OCI-LY1 (cell line): ENCODE measurements around the gene FGF14.

Experiments
- H2AFZ ChIP-seq: fragments of 200-600 bp; sonication (generic), shearing (Covaris generic); 2 replicates; pipeline ENCODE4 v1.6.0; 2014; ENCODE audit warnings: antibody characterized with exemption, mild to moderate bottlenecking, low read length
- H3F3A ChIP-seq: fragments of 200-600 bp; sonication (generic), shearing (Covaris generic); 2 replicates; pipeline ENCODE4 v1.6.0; 2014; ENCODE audit warnings: mild to moderate bottlenecking, antibody characterized with exemption, low read length, moderate library complexity; ENCODE audit not compliant: insufficient read depth
- H3K27ac ChIP-seq: fragments of 200-600 bp; sonication (generic); 2 replicates; pipeline ENCODE4 v1.5.1; 2014; ENCODE audit warnings: low read length, mixed run types, mild to moderate bottlenecking, low read depth; ENCODE audit not compliant: poor library complexity, severe bottlenecking
- H3K27me3 ChIP-seq: fragments of 200-600 bp; sonication (generic); 2 replicates; pipeline ENCODE4 v1.6.0; 2014; ENCODE audit warnings: antibody characterized with exemption, mild to moderate bottlenecking, low read length, moderate library complexity; ENCODE audit not compliant: insufficient read depth
- H3K36me3 ChIP-seq: fragments of 200-600 bp; sonication (generic); 2 replicates; pipeline ENCODE4 v1.6.1; 2014; ENCODE audit warnings: mild to moderate bottlenecking, antibody characterized with exemption, low read length, moderate library complexity, mixed read lengths; ENCODE audit not compliant: insufficient read depth
- H3K4me1 ChIP-seq: fragments of 200-600 bp; sonication (generic); 2 replicates; pipeline ENCODE4 v1.5.1; 2014; ENCODE audit warnings: mild to moderate bottlenecking, low read length, moderate library complexity; ENCODE audit not compliant: insufficient read depth, severe bottlenecking
- H3K4me2 ChIP-seq: fragments of 200-600 bp; sonication (generic), shearing (Covaris generic); 2 replicates; pipeline ENCODE4 v1.6.1; 2014; ENCODE audit warnings: low read length
- H3K4me3 ChIP-seq: fragments of 200-600 bp; sonication (generic); 2 replicates; pipeline ENCODE4 v1.5.1; 2014; ENCODE audit warnings: low read length, low read depth, mild to moderate bottlenecking, mixed read lengths; ENCODE audit not compliant: poor library complexity, severe bottlenecking
- H3K79me2 ChIP-seq: fragments of 200-600 bp; shearing (Covaris generic); 2 replicates; pipeline ENCODE4 v1.6.1; 2016; ENCODE audit warnings: mixed run types, low read length, mixed read lengths; ENCODE audit not compliant: insufficient read depth
- H3K9ac ChIP-seq: fragments of 200-600 bp; sonication (generic), shearing (Covaris generic); 2 replicates; pipeline ENCODE4 v1.6.1; 2014; ENCODE audit warnings: mild to moderate bottlenecking, low read length, mixed read lengths
- H3K9me2 ChIP-seq: fragments of 200-600 bp; sonication (generic), shearing (Covaris generic); 2 replicates; pipeline ENCODE4 v1.6.1; 2014; ENCODE audit warnings: low read depth, mild to moderate bottlenecking, low read length, mixed read lengths
- H3K9me3 ChIP-seq: fragments of 200-600 bp; shearing (Covaris generic); 2 replicates; pipeline ENCODE4 v1.6.1; 2014; ENCODE audit warnings: low read length, mixed read lengths
- H4K20me1 ChIP-seq: fragments of 200-600 bp; sonication (generic), shearing (Covaris generic); 2 replicates; pipeline ENCODE4 v1.6.0; 2016; ENCODE audit warnings: mild to moderate bottlenecking, low read length; ENCODE audit not compliant: insufficient read depth
- EZH2 ChIP-seq: fragments of 200-600 bp; sonication (generic), shearing (Covaris generic); IDR thresholded peaks from 2 replicates; pipeline ENCODE4 v1.8.0; 2017; ENCODE audit warnings: borderline replicate concordance, mixed run types, mild to moderate bottlenecking, antibody characterized with exemption, low read length, moderate library complexity, mixed read lengths
- TF ChIP-seq, protein P1 (sequence below): fragments of 200-600 bp; sonication (generic), shearing (Covaris generic); IDR thresholded peaks from 2 replicates; pipeline ENCODE4 v1.5.1; 2017; ENCODE audit warnings: mild to moderate bottlenecking, antibody characterized with exemption, low read length, moderate library complexity, mixed read lengths

The FGF14 gene

GRCh38 chr13:102226591-102226990, 175.3 kb downstream of the FGF14 start:
- Histone ChIP-seq H3F3A (no peaks in the 10 kb centered on the region), H3K9me3 (no peaks in the 10 kb centered on the region), H2AFZ (no peak overlapping the region), H3K9ac (no peak overlapping the region), H3K4me2 (no peak overlapping the region), H4K20me1 (no peaks in the 10 kb centered on the region), H3K4me1 (no peaks in the 10 kb centered on the region), H3K36me3 (no peaks in the 10 kb centered on the region), H3K9me2 (no peaks in the 10 kb centered on the region), H3K4me3 (no peak overlapping the region), H3K27me3 (no peaks in the 10 kb centered on the region), H3K79me2 (no peaks in the 10 kb centered on the region), H3K27ac (no peak overlapping the region)
- no peak for TF ChIP-seq EZH2
- TF ChIP-seq, protein P1, sequence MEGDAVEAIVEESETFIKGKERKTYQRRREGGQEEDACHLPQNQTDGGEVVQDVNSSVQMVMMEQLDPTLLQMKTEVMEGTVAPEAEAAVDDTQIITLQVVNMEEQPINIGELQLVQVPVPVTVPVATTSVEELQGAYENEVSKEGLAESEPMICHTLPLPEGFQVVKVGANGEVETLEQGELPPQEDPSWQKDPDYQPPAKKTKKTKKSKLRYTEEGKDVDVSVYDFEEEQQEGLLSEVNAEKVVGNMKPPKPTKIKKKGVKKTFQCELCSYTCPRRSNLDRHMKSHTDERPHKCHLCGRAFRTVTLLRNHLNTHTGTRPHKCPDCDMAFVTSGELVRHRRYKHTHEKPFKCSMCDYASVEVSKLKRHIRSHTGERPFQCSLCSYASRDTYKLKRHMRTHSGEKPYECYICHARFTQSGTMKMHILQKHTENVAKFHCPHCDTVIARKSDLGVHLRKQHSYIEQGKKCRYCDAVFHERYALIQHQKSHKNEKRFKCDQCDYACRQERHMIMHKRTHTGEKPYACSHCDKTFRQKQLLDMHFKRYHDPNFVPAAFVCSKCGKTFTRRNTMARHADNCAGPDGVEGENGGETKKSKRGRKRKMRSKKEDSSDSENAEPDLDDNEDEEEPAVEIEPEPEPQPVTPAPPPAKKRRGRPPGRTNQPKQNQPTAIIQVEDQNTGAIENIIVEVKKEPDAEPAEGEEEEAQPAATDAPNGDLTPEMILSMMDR, result no peak

GRCh38 chr13:102225892-102226291, 176.0 kb downstream of the FGF14 start:
- Histone ChIP-seq H3K9ac (no peak overlapping the region), H3K9me2 (no peaks in the 10 kb centered on the region), H3K79me2 (no peaks in the 10 kb centered on the region), H3K4me1 (no peaks in the 10 kb centered on the region), H3K4me3 (no peak overlapping the region), H3K27me3 (no peaks in the 10 kb centered on the region), H3K9me3 (no peaks in the 10 kb centered on the region), H3F3A (no peaks in the 10 kb centered on the region), H4K20me1 (no peaks in the 10 kb centered on the region), H3K4me2 (no peak overlapping the region), H3K27ac (no peak overlapping the region), H2AFZ (no peak overlapping the region), H3K36me3 (no peaks in the 10 kb centered on the region)
- TF ChIP-seq EZH2, result no peak
- TF ChIP-seq, protein P1, result no peak

GRCh38 chr13:102220681-102221228, 181.1 kb downstream of the FGF14 start:
- Histone ChIP-seq H3K4me3 (no peak overlapping the region), H3K9me3 (no peaks in the 10 kb centered on the region), H3K27ac (no peak overlapping the region), H3K36me3 (no peaks in the 10 kb centered on the region), H3K4me2 (no peak overlapping the region), H3K9me2 (no peaks in the 10 kb centered on the region), H3K79me2 (no peaks in the 10 kb centered on the region), H4K20me1 (no peaks in the 10 kb centered on the region), H2AFZ (no peak overlapping the region), H3F3A (no peaks in the 10 kb centered on the region), H3K9ac (no peak overlapping the region), H3K4me1 (no peaks in the 10 kb centered on the region), H3K27me3 (no peaks in the 10 kb centered on the region)
- TF ChIP-seq, protein P1, result no peak
- no peak for TF ChIP-seq EZH2
